EH (cell line): ENCODE measurements around the gene CFC1B.
"Not testable (repeated sequence)": the region's sequence is repeated elsewhere in the genome, so short reads cannot be mapped to it uniquely, and the experiment has no call there.

Experiments
- DNase-seq: peaks from one replicate; pipeline ENCODE4 v3.0.0-alpha.2; 2015; ENCODE audit warnings: low read depth

Gene CFC1B

DNA sequence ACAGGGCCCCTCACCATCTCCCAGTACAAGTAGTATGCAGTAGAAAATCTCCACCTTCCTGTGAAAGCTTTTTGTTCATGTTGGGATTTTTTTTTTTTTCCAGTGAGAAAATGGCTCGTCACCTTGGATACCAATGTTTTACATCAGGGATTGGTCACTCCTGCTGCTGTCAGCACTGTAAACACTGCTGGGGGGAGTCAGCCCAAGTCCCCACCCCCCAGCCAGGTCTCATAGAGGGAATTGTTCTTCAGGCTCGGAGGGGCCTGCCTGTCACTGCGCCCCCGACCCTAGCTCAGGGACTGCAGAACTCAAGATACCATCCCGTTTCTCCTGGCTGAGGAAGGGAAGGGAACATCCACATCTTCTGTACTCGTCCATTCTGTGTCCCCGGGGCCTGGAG, at the start of gene CFC1B:
TSS of gene CFC1B (plus strand) at position 231 of the 400 bp plus-strand sequence. CDS start 263 bp downstream, outside the sequence.
- not testable (repeated sequence) for DNase-seq

DNA sequence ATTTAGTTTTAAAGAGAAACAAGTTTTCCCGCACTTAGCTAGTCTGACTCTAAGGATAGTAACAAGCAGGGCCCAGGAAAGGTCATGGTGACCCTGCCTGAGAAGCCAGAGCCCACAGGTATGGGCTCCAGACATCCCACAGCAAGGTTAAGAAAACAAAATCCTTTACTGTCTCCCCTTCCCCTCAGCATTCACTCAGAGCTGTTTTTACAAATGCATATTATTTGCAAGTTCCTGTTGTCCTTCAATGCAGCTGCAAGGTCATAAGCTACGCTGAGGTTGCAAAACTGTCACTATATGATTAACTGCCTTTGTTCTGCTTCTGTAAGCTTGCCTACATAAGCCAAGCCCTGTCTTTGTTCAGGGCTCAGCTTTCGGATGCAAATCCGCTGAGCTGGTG, 29.9 kb upstream of the CFC1B start:
- not testable (repeated sequence) for DNase-seq

DNA sequence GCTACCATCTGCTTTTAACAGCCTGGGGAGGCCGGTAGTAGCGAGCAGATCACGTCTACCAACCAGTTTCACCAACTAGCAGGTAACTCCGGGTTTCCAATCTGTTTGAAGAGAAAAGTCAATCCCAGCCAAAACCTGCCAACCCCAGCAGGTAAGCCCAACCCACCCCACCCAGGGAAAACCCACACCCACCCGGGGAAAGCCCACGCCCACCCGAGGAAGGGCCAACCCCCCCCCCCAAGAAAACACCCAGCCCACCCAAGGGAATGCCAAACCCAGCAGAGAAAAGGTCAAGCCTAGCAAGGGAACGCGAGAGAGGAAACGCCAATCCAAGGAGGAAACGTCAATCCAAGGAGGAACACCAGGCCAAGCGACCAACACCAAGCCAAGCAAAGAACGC, 11.8 kb upstream of the CFC1B start, which contains the start of gene POTEI:
TSS of gene POTEI (minus strand) at position 101 of the 400 bp plus-strand sequence. CDS start at position 8, 93 bp downstream.
- DNase-seq = not testable (repeated sequence)

DNA sequence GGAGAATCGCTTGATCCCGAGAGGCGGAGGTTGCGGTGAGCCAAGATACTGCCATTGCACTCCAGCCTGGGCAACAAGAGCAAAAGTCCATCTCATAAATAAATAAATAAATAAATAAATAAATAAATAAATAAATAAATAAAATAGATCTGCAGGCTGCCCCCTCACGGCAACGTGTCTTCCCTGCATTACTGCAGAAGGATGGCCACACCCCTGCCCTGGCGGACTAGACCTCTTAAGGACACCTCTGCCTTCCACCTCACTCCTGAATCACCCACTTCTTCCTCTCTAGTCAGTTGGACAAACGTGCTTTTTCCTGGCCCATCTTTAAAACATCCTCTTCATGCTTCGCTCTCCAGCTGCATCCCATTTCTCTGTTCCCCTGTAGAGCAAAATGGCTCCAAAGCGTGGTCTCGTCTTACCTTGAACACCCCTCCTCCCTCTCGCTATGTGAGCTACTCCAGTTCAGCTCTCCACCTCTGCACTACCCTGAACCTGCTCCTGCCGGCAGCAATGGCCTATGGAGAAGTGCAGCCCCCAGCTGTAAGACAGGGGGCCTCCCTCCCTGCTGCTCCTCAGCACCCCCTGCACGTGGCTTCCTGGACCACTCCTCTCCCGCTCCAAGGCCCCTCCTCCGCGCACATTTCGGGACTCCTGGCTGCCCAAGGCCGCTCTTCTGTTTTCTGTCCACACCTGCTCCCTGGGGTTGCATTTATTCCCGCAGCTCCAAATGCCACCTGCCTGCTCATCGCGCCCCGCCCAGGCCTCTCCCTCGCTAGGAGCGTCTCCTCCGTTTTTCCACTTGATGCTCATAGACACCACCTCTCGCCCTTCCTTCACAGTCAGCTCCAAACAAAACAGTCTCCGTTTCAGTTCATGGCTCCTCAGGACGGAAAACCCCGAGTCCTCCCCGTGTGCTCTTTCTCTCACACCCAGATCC, 9.9 kb upstream of the CFC1B start:
- DNase-seq = not testable (repeated sequence)

DNA sequence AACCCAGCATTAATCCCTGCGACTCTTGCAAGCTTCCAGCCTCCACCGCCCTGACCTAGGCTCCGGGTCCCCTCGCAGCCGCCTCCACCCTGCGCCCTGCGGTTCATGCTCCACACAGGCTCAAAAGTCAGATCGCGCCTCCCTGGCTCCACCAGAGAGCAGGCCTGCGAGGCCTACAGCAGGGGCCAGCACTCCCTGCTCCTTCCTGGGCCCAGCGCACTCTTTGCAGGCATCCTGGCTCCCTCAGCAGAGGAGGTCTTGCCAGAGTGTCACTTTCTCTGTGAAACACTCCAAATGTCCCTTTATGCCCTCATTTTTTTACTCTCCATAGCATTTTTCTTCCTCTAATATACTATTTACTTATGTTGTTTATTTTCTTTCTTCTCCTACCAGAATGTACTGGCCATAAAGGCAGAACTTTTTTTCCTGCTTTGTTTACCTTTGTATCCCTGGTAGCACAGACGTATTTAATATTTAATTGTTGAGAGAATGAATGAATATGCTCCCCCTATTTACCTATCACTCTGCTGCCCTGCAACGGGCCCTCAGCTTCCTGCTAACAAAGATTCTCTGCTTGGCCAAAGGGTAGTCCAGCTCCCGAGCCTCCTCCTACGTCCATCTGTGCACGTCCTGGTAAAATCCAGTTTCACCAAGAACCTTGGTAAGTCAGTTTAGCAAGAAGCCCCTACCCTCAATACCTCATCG, 9.1 kb upstream of the CFC1B start:
- DNase-seq = not testable (repeated sequence)

DNA sequence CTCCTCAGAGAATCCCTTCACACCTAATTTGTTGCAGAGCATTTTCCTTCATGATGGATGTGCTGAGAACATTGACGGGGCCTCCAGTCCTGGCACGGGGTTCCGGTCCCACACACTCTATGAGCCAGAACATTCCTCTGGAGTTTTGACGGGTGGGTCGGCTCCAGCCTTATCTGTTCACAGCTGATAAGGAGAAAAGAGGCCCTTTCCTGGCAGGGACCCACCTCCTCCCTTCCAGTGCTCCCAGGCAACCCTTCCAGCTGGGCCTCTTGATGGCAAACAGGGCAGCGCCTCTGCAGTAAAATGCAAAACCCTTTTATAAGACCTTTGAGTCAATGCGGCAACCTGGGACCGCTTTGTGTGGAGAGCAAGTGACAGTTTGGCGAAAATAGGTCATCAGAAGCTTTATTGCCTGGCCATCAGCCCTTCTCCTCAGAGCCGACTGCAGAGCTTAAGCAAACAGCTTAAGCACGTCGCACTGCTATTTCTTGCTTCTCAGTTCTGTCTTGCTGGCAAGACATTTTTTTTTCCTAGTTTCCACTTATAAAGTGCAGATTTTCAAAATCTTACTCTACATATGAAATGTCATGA, 2.4 kb upstream of the CFC1B start:
- DNase-seq = not testable (repeated sequence)

DNA sequence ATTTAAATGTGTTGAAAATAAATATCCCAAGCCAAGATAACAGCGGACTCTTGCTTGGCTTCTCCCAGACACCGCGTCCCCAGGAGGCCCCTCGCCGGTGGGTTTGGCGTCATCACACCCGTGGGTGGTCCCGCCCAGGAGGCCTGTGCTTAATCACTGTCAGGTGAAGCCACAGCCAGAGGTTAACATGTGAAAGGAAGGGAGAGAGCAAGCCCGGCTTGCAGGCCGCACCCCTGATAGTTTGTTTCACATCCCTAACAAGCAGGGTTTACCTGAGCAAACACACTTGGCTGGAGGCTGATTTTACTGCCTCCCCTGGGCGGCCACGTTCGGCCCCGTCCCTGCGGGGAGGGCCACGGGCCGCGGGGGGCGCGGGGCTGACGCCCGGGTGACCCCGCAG, 1.4 kb downstream of the CFC1B start:
- not testable (repeated sequence) for DNase-seq

DNA sequence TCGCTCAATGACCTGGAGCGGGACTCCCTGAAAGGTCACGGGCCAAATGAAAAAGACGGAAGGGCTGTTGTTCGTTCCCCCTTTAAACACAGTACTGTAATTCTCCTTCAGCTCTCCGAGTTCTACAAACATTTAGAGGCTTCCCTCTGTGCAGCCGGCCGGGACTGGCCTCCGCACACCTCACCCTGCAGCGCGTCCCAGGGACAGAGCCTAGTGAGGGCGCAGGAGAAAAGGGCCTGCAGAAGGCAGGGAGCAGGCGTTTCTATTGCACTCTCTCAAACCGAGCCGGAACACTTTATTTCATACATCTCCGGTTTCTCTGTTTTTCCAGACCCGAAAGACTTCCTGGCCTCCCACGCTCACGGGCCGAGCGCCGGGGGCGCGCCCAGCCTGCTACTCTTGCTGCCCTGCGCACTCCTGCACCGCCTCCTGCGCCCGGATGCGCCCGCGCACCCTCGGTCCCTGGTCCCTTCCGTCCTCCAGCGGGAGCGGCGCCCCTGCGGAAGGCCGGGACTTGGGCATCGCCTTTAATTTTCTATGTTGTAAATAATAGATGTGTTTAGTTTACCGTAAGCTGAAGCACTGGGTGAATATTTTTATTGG, 6.4 kb downstream of the CFC1B start:
- DNase-seq = not testable (repeated sequence)

DNA sequence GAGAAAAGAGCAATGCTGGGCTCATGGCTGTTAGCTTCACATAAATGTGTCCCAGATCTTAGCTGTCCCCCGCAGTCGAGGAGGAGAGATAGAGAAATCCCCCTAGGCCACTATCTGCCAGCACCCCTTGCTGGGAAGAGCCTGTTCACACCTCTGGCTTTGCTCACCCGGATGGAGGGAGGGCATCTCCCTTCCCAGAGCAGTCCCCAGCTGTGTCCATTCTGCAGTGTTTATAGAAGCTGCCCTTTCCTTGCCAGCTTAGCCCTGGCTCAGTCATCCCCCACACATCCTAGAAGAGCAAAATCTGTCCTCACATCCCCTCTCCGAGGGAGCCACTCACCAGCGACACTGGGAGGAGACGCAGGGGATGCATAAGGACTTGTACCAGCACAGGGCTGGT, 8.5 kb downstream of the CFC1B start:
- not testable (repeated sequence) for DNase-seq

DNA sequence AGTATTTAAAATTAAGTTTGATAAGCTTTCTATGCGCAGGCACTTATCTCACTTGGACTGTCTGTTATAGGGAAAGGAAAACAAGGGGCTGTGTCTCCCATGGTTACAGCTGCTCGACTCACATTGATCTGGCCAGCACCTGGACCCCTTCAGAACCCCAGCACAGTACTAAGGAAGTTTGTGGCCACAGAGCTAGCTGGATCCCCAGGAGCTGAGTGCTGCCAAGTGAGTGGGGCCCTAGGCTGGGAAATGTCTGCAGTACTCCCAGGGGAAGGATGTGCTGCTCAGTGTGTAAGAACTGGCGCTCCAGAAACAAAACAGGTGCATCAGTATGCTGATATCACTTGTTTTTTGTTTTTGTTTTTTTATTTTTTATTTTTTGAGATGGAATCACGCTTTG, 9.2 kb downstream of the CFC1B start:
- not testable (repeated sequence) for DNase-seq

DNA sequence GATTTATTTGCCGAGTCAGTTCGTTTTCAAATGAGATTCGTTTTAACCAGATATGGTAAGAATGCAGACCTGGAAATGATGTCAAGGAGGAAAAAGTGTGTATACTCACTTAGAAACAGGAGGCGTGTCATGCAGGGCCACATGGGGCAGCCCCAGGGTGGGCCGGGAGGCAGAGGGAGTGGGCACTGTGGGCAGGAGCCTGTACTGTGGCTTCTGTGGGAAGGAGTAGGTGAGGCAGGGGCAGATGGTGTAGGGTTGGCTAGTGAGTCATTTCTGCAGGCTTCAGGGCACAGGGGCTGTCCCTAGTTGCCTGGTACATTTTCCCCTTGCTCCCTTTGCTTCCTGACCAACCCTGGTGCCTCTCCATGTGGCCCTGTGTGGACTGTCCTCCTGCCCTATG, 10.2 kb downstream of the CFC1B start:
- DNase-seq = not testable (repeated sequence)

DNA sequence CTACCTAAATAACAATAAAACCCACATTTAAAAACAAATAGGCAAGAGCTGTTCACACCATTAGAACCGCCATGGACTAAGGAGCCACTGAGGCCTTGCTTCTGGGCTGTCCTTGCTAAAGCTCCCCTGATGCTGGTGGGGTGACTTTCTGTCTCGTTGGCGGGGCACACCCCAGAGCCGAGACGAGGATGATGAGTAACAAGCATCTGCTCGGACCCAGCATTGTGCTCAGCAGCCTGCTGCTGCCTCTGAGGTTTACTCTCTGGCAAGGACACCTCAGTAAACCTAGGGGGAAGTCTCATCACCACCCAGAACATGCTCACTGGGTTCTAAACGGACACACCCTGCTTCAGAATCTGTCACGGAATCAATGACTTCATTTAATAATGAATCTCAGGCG, 10.7 kb downstream of the CFC1B start:
- not testable (repeated sequence) for DNase-seq

DNA sequence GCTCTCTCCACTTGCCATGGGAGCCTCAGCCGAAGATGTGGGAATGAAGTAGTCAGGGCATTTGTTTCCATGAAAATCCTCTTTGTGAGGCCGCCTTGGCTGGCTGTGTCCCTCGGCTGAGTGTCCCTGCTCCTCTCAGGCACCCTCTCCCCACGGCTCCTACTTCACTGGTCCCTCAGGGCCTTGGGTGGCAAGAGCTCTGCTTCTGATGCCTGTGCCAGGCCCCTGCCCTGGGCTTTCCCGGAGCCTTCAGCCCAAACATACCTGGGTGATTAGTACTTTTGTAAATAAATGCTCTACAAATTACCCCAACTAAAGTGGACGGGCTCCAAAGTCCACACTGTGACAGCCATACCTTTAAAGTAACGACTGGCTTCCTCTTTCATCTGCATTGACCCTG, 15.6 kb downstream of the CFC1B start:
- DNase-seq = not testable (repeated sequence)

DNA sequence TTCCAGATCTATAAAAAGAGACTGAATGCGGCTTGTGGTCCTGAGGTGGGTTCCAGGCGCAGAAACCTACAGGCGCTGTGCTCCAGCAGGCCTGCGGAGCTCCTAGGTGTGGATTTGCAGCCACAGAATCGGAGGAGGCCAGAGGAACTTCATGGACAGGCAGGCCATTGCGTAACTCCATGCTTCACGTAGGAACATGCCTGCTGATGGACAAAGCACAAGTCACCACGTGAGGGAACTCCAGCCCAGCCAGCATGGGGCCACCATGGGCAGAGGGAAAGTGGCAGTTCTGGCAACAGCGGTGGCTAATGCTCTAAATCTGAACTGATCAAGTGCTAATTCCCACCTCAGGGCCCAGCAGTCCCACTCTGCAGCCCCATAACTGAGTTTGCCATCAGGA, 17.2 kb downstream of the CFC1B start:
- not testable (repeated sequence) for DNase-seq

DNA sequence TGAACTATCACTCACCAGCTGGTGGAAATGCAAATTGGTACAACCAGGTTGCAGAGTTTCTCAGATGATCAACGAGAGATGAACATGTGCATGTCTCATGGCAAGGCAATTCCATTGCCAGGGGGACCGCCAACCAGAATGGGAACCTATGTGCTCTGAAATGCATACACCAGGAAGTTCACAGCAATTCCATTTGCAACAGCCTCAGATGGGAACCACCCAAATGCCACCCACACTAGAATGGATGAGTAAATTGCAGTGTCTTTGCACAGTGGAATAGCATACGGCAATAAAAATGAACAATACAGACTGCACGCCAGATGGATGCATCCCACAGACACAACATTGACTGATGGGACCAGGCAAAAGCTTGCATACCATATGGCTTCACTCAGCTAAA, 21.8 kb downstream of the CFC1B start:
- not testable (repeated sequence) for DNase-seq

DNA sequence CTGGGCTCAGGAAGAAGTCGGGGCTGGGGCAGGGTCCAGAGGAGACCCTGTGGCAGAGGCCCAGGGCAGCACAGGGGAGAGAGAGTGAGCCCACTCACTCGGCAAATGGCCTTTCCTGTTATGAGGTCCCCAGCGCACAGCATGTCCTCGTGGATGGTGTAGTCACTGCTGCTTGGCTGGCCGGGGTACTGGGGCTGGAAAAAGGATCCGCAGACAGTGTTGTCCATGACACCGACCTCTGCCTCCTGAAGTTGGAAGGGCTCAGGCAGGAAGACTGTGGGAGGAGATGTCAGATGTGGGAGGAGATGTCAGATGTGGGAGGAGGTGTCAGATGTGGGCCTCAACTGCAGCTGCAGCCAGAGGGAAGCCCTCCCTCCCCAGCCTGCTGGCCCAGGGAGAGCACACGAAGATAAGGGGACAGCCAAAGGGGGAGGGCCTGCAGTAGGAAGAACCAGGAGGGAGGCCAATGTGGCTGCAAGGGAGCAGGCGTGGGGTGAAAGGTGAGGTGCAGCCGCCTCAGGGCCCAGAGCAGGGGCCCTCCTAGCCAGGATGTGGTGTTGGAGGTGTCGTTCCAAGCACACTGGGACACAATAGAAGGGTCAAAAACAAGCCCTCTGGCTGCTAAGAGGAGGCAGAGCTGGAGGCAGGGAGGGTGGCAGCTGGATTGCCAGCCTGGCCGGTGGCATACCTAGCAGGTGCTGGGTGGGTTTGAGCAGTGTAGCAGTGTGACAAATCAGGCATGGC, 22.9 kb downstream of the CFC1B start:
- not testable (repeated sequence) for DNase-seq

DNA sequence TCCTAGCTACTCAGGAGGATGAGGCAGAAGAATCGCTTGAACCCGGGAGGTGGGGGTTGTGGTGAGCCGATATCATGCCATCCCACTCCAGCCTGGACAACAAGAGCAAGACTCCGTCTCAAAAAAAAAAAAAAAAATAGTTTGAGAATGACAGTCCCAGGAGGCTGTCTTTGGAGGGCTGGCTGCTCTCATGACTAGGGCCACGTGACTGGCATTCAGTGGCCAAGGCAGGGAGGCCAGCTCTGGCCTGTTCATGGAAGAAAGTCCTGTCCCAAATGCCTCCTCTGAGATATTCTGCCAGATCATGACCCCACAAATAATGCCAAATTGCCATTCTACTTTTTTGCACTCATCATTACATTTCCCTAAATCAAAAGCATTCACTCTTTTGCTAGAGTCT, 24.0 kb downstream of the CFC1B start:
- not testable (repeated sequence) for DNase-seq

DNA sequence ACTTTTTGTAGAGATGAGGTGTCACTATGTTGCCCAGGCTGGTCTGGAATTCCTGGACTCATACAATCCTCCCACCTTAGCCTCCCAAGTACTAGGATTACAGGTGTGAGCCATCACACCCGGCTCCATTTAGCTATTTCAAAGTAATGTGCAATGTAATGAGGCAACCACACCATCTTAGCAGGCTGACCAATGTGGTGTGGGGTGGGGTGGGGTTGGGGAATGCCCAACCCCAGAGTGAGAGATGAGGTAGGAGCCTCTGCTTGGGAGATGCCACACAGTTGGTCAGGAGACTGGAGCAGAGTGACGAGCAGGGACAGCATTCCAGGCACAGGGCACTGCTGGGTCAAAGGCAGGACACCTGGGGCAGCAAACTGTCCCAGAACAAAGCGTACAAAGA, 27.4 kb downstream of the CFC1B start:
- not testable (repeated sequence) for DNase-seq

DNA sequence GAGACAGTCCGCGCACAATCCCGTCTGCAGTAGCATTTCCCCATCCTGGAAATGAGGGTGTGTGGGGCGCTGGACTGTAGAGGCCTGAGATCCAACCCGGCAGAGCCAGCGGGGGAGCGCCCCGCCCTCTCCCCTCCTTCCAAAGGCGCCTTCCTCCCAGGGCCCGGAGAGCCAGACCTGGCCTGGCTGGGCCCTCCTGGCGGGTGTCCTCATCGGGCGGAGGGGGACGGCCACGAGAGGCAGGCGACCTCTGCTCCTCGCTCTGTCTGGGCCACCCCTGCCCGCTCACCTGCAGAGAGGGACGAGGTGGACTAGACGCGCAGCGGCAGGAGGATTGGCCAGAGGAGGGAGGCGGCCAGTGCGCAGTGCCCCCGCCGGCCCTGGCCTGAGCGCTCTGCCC, 28.5 kb downstream of the CFC1B start:
- not testable (repeated sequence) for DNase-seq

DNA sequence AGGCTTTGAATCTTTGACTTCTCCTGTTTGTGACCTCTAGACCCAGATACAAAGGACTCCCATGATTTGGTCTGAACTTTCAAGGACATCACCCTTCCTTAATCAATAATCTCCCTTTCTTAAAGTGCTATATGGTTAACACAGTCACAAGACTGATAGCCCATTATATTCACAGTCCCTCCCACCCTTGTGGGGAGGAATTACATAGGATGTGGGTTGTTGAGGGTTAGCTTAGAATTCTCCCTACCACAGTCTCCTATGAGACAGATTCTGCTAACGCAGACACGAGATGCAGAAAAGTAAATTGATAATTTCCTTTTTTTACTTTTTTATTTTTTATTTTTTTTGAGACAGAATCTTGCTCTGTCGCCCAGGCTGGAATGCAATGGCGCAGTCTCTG, 33.2 kb downstream of the CFC1B start:
- not testable (repeated sequence) for DNase-seq

DNA sequence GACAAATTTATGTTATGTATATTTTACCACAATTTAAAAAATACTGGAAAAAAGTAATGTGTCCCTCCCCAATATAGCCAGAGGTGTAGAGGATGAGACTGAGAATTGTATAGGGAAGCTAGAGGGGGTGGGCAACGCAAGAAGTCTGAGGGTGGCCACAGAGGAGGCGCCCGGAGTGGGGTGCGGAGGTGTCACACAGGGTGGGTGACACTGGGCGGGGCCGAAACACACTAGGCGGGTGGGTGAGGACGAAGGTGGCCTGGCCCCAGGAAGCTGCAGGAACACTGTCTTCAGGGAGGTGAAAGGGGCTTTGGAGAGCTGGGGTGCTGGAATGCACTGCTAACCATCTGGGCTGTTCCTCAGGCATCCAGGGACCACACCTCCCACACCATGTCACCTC, 35.4 kb downstream of the CFC1B start:
- DNase-seq = not testable (repeated sequence)
